Upper lobe of left lung (tissue), 6 donors: ENCODE measurements around the gene ZBTB40. TPM values are rescaled to one million over a fixed set of nuclear protein-coding genes. Genes with fewer than 3 reads are reported as not detected.

Experiments
- ATAC-seq, 2 donors: fragments of 200-7000 bp; cut with Tn5 transposase; one replicate each; pipeline ENCODE4 v1.9.1; 2022; ENCODE audit warnings: mild to moderate bottlenecking in 2 of 2, moderate library complexity in 2 of 2; ENCODE audit not compliant: low FRiP score in 2 of 2
- DNase-seq, 2 donors: peaks; one replicate each; pipeline ENCODE4 v3.0.0-alpha.2; 2019 to 2020
- H3K27ac ChIP-seq, 4 donors: fragments of 200-600 bp; sonication (generic); one replicate each; pipeline ENCODE4 v1.5.1; 2016 to 2019
- H3K27me3 ChIP-seq, 4 donors: fragments of 200-600 bp; sonication (generic); one replicate each; pipeline ENCODE4 v1.5.1; 2017 to 2019
- H3K36me3 ChIP-seq, 4 donors: fragments of 200-600 bp; sonication (generic); one replicate each; pipeline ENCODE4 v1.5.1; 2016 to 2019
- H3K4me1 ChIP-seq, 4 donors: fragments of 200-600 bp; sonication (generic); one replicate each; pipeline ENCODE4 v1.5.1; 2018 to 2019
- H3K4me3 ChIP-seq, 4 donors: fragments of 200-600 bp; sonication (generic); one replicate each; pipeline ENCODE4 v1.5.1; 2017 to 2019; ENCODE audit warnings: mild to moderate bottlenecking in 2 of 4, moderate library complexity in 1 of 4
- H3K9me3 ChIP-seq, 4 donors: fragments of 200-600 bp; sonication (generic); one replicate each; pipeline ENCODE4 v1.5.1; 2018 to 2019
- CTCF ChIP-seq, 6 experiments: fragments of 450-650 bp in 4 of 6; fragments of 200-600 bp in 2 of 6; sonication (generic) in 2 of 6; IDR thresholded peaks; one replicate each; pipeline ENCODE4 v1.5.1; 2016 to 2019; ENCODE audit warnings: antibody characterized with exemption in 6 of 6
- EP300 ChIP-seq, 4 donors: sonication (generic); formaldehyde crosslinking; IDR thresholded peaks; one replicate each; pipeline ENCODE4 v1.5.1; 2017; ENCODE audit warnings: antibody characterized with exemption in 4 of 4, control low read depth in 2 of 4
- POLR2A ChIP-seq, 4 donors: fragments of 450-650 bp; IDR thresholded peaks; one replicate each; pipeline ENCODE4 v1.5.1; 2016 to 2017; ENCODE audit warnings: antibody characterized with exemption in 4 of 4, mild to moderate bottlenecking in 2 of 4
- POLR2AphosphoS5 ChIP-seq, 2 donors: sonication (generic); formaldehyde crosslinking; IDR thresholded peaks; one replicate each; pipeline ENCODE4 v1.5.1; 2017; ENCODE audit warnings: antibody characterized with exemption in 2 of 2
- WGBS, 2 donors: methylation state at CpG; one replicate each; pipeline ENCODE4 v1.1.5; 2017 to 2018; 5-methylcytosine and 5-hydroxymethylcytosine counted together
- total RNA-seq, 6 donors: library from RNA; depleted of rRNA in 4 of 6; stranded (reverse); fragments of >200 nt in 4 of 6; gene quantifications; one replicate each; pipeline versions ENCODE4 v1.1.0 to v1.2.1, GENCODE V29; 2016 to 2021
- donor health status: DM: no; HTN: no; CAD: no; lungs with moderate emphysema.
- donor health status: DM: no; HTN: yes; CAD: no; lungs with severe emphysema.

Gene ZBTB40
- total RNA-seq, 6 donors from 2014 or later: 18.1 to 62.9 (median 24.1) TPM

GRCh38 chr1:22553104-22553880, 101.6 kb downstream of the ZBTB40 start:
- H3K27me3 ChIP-seq: peaks cover 0 to 15% (median 4%) of the 10 kb centered on the region in 4 donors
- ATAC-seq: no peak
- H3K36me3 ChIP-seq: no peaks in the 10 kb centered on the region
- 63% methylated on average over 13 to 18 of the region's 18 CpGs for WGBS, 2 donors
- H3K4me1 ChIP-seq: no peaks in the 10 kb centered on the region
- H3K4me3 ChIP-seq: no peak overlapping the region
- no peak overlapping the region for H3K27ac ChIP-seq
- TF ChIP-seq POLR2AphosphoS5 (IDR thresholded peaks at IDR 0.05) (no peak), EP300 (IDR thresholded peaks at IDR 0.05) (no peak), CTCF (IDR thresholded peaks at IDR 0.05) (no peak)
- no peak for DNase-seq
- H3K9me3 ChIP-seq: no peaks in the 10 kb centered on the region

- H3K4me3 ChIP-seq: no peak overlapping the region
- 76 to 80% methylated on average over 8 of the region's 8 CpGs for WGBS, 2 donors
- DNase-seq (no peak), ATAC-seq (no peak)
- H3K4me1 ChIP-seq: no peaks in the 10 kb centered on the region
- no peak overlapping the region for H3K27ac ChIP-seq
- H3K27me3 ChIP-seq: peaks cover 0 to 15% (median 4%) of the 10 kb centered on the region in 4 donors
- TF ChIP-seq POLR2A (IDR thresholded peaks at IDR 0.05): no peak
- no peak for TF ChIP-seq CTCF (IDR thresholded peaks at IDR 0.05)
- no peak for TF ChIP-seq EP300 (IDR thresholded peaks at IDR 0.05)
- TF ChIP-seq POLR2AphosphoS5 (IDR thresholded peaks at IDR 0.05): no peak
- no peaks in the 10 kb centered on the region for H3K36me3 ChIP-seq
- H3K9me3 ChIP-seq: no peaks in the 10 kb centered on the region
Measured at GRCh38 chr1:22553991-22554522, 102.4 kb downstream of the ZBTB40 start.

GRCh38 chr1:22555371-22555656, 103.7 kb downstream of the ZBTB40 start:
- DNase-seq: no peak
- Histone ChIP-seq H3K4me3 (no peak overlapping the region), H3K9me3 (no peaks in the 10 kb centered on the region), H3K4me1 (no peaks in the 10 kb centered on the region), H3K36me3 (no peaks in the 10 kb centered on the region), H3K27ac (no peak overlapping the region), H3K27me3 (peaks cover 0 to 15% (median 4%) of the 10 kb centered on the region in 4 donors)
- WGBS, 2 donors: 42% methylated on average over 3 of the region's 3 CpGs; no CpG with 5 or more reads in 1 of the 2 donors
- ATAC-seq: no peak
- TF ChIP-seq POLR2AphosphoS5 (IDR thresholded peaks at IDR 0.05) (no peak), CTCF (IDR thresholded peaks at IDR 0.05) (no peak), POLR2A (IDR thresholded peaks at IDR 0.05) (no peak), EP300 (IDR thresholded peaks at IDR 0.05) (no peak)

- 27% methylated on average over 11 to 13 of the region's 13 CpGs for WGBS, 2 donors
- Histone ChIP-seq H3K27ac (no peak overlapping the region), H3K36me3 (no peaks in the 10 kb centered on the region), H3K27me3 (peaks cover 0 to 15% (median 4%) of the 10 kb centered on the region in 4 donors), H3K4me1 (no peaks in the 10 kb centered on the region), H3K4me3 (no peak overlapping the region), H3K9me3 (no peaks in the 10 kb centered on the region)
- no peak for DNase-seq
- TF ChIP-seq POLR2AphosphoS5 (IDR thresholded peaks at IDR 0.05): no peak
- TF ChIP-seq EP300 (IDR thresholded peaks at IDR 0.05): no peak
- TF ChIP-seq CTCF (IDR thresholded peaks at IDR 0.05): no peak
- TF ChIP-seq POLR2A (IDR thresholded peaks at IDR 0.05): no peak
- ATAC-seq: no peak
Measured at GRCh38 chr1:22556391-22557104, 104.9 kb downstream of the ZBTB40 start.
